Measurements from ENCODE around the gene SLC22A8. TPM values are rescaled to one million over a fixed set of nuclear protein-coding genes. Genes with fewer than 3 reads are reported as not detected.

Gene SLC22A8
- total and polyA plus RNA-seq, 2 donors (not counting 1 experiment from before 2014, with no cell fraction given), result not detected

Other genes with a start within 250 kb of the SLC22A8 start
- 43.2 and 48.2 TPM in 2 replicates for gene TAF6L, start 244.4 kb downstream of the SLC22A8 start, total RNA-seq
- gene TAF6L, start 244.4 kb downstream of the SLC22A8 start, polyA plus RNA-seq, result 28.2 and 75.1 TPM in 2 replicates
- 62.3 and 71.5 TPM in 2 replicates for gene TMEM179B, start 228.4 kb downstream of the SLC22A8 start, total RNA-seq
- 43.2 and 64.3 TPM in 2 replicates for gene TMEM179B, start 228.4 kb downstream of the SLC22A8 start, polyA plus RNA-seq
- gene TMEM223, start 223.8 kb downstream of the SLC22A8 start, total RNA-seq, result 15.6 and 16.2 TPM in 2 replicates
- gene TMEM223, start 223.8 kb downstream of the SLC22A8 start, polyA plus RNA-seq, result 6.0 and 12.0 TPM in 2 replicates
- gene NXF1, start 210.4 kb downstream of the SLC22A8 start, total RNA-seq, result 161 TPM in 2 replicates
- 242 and 262 TPM in 2 replicates for gene NXF1, start 210.4 kb downstream of the SLC22A8 start, polyA plus RNA-seq
- gene STX5, start 183.8 kb downstream of the SLC22A8 start, total RNA-seq, result 98.1 and 99.1 TPM in 2 replicates
- gene STX5, start 183.8 kb downstream of the SLC22A8 start, polyA plus RNA-seq, result 41.0 and 42.1 TPM in 2 replicates
- gene TEX54, start 183.0 kb downstream of the SLC22A8 start, total RNA-seq, result 1.1 TPM in 1 of 2 replicates, not detected in the other
- not detected in 2 replicates for gene TEX54, start 183.0 kb downstream of the SLC22A8 start, polyA plus RNA-seq
- 131 and 136 TPM in 2 replicates for gene WDR74, start 176.3 kb downstream of the SLC22A8 start, total RNA-seq
- 122 and 148 TPM in 2 replicates for gene WDR74, start 176.3 kb downstream of the SLC22A8 start, polyA plus RNA-seq
- 148 and 175 TPM in 2 replicates for gene SLC3A2, start 134.9 kb downstream of the SLC22A8 start, total RNA-seq
- gene SLC3A2, start 134.9 kb downstream of the SLC22A8 start, polyA plus RNA-seq, result 92.0 and 102 TPM in 2 replicates
- gene CHRM1, start 94.5 kb downstream of the SLC22A8 start, total RNA-seq, result not detected in 2 replicates
- gene CHRM1, start 94.5 kb downstream of the SLC22A8 start, polyA plus RNA-seq, result not detected in 2 replicates
- not detected in 2 replicates for gene SLC22A6, start 30.9 kb downstream of the SLC22A8 start, total RNA-seq
- gene SLC22A6, start 30.9 kb downstream of the SLC22A8 start, polyA plus RNA-seq, result not detected in 2 replicates
- gene SLC22A24, start 128.4 kb upstream of the SLC22A8 start, total RNA-seq, result not detected in 2 replicates
- gene SLC22A24, start 128.4 kb upstream of the SLC22A8 start, polyA plus RNA-seq, result not detected in 2 replicates
- gene SLC22A25, start 227.8 kb upstream of the SLC22A8 start, total RNA-seq, result not detected in 2 replicates
- gene SLC22A25, start 227.8 kb upstream of the SLC22A8 start, polyA plus RNA-seq, result not detected in 2 replicates